HEK293 (cell line): ENCODE results near the gene WSCD2.

Experiments
- CTCF ChIA-PET: fragments of 350-600 bp; formaldehyde crosslinking; extraction: SDS; loops from one replicate; lab custom pipeline; 2021; ENCODE audit warnings: antibody characterized with exemption; lab: Yijun Ruan, JAX
- POLR2A ChIA-PET: fragments of 300-600 bp; formaldehyde crosslinking; extraction: SDS; loops from one replicate; lab custom pipeline; 2020; ENCODE audit warnings: antibody characterized with exemption, inconsistent platforms; lab: Yijun Ruan, JAX
- H3K27ac ChIP-seq: fragments of 200-500 bp; sonication (Bioruptor generic); 2 replicates; pipeline ENCODE4 v1.5.1; 2014; ENCODE audit warnings: low read depth, low read length, control low read depth, inconsistent platforms; ENCODE audit errors: extremely low read depth
- H3K36me3 ChIP-seq, 2 experiments: fragments of 200-500 bp in 1 of 2; sonication (Bioruptor generic) in 1 of 2; 1 replicate in 1 of 2; 2 replicates in 1 of 2; pipeline ENCODE4 v1.5.1; 2014 to 2017; ENCODE audit warnings: inconsistent platforms in 2 of 2, low read length in 2 of 2; ENCODE audit not compliant: control insufficient read depth in 2 of 2, insufficient read depth in 1 of 2
- H3K4me1 ChIP-seq: fragments of 200-500 bp; sonication (Bioruptor generic); 2 replicates; pipeline ENCODE4 v1.5.1; 2014; ENCODE audit warnings: mild to moderate bottlenecking, low read length, inconsistent platforms; ENCODE audit not compliant: control insufficient read depth, insufficient read depth
- H3K4me3 ChIP-seq: 2 replicates; pipeline ENCODE4 v1.5.1; 2011; ENCODE audit warnings: low read depth, mild to moderate bottlenecking, control low read depth, low read length, moderate library complexity
- H3K9me3 ChIP-seq: fragments of 200-500 bp; sonication (Bioruptor generic); 2 replicates; pipeline ENCODE4 v1.5.1; 2014; ENCODE audit warnings: low read depth, low read length, inconsistent platforms; ENCODE audit not compliant: control insufficient read depth, insufficient read depth
- FEZF1 ChIP-seq: fragments of 450-650 bp; formaldehyde crosslinking; IDR thresholded peaks from 2 replicates; pipeline ENCODE4 v1.5.1; 2016; ENCODE audit warnings: missing biosample characterization, missing genetic modification characterization
- GLIS2 ChIP-seq: fragments of 450-650 bp; formaldehyde crosslinking; IDR thresholded peaks from 2 replicates; pipeline ENCODE4 v1.5.1; 2016; ENCODE audit warnings: missing biosample characterization, missing genetic modification characterization
- TCF7L2 ChIP-seq: IDR thresholded peaks from 2 replicates; pipeline ENCODE4 v1.6.1; 2011; ENCODE audit warnings: low read depth, mild to moderate bottlenecking, inconsistent platforms, low read length, moderate library complexity, borderline replicate concordance
- ZFP3 ChIP-seq: fragments of 450-650 bp; formaldehyde crosslinking; IDR thresholded peaks from 2 replicates; pipeline ENCODE4 v1.5.1; 2016; ENCODE audit warnings: low read depth, missing biosample characterization, missing genetic modification characterization
- ZFP37 ChIP-seq: fragments of 450-650 bp; formaldehyde crosslinking; IDR thresholded peaks from 2 replicates; pipeline ENCODE4 v1.5.1; 2016; ENCODE audit warnings: missing biosample characterization, missing genetic modification characterization
- ZFP41 ChIP-seq: fragments of 450-650 bp; formaldehyde crosslinking; IDR thresholded peaks from 2 replicates; pipeline ENCODE4 v1.5.1; 2016; ENCODE audit warnings: missing biosample characterization, missing genetic modification characterization, borderline replicate concordance
- ZNF16 ChIP-seq: fragments of 450-650 bp; formaldehyde crosslinking; IDR thresholded peaks from 2 replicates; pipeline ENCODE4 v1.5.1; 2016; ENCODE audit warnings: low read depth, missing biosample characterization, missing genetic modification characterization
- ZNF174 ChIP-seq: fragments of 450-650 bp; formaldehyde crosslinking; IDR thresholded peaks from 2 replicates; pipeline ENCODE4 v1.5.0; 2017; ENCODE audit warnings: missing biosample characterization, mild to moderate bottlenecking, missing genetic modification characterization
- ZNF175 ChIP-seq: fragments of 450-650 bp; formaldehyde crosslinking; IDR thresholded peaks from 2 replicates; pipeline ENCODE4 v1.5.1; 2016; ENCODE audit warnings: missing biosample characterization, missing genetic modification characterization
- ZNF18 ChIP-seq: fragments of 450-650 bp; formaldehyde crosslinking; IDR thresholded peaks from 2 replicates; pipeline ENCODE4 v1.5.1; 2016; ENCODE audit warnings: missing biosample characterization, missing genetic modification characterization
- ZNF214 ChIP-seq: fragments of 450-650 bp; formaldehyde crosslinking; IDR thresholded peaks from 2 replicates; pipeline ENCODE4 v1.5.1; 2017; ENCODE audit warnings: missing biosample characterization, mild to moderate bottlenecking, missing genetic modification characterization, borderline replicate concordance
- ZNF221 ChIP-seq: fragments of 450-650 bp; formaldehyde crosslinking; IDR thresholded peaks from 2 replicates; pipeline ENCODE4 v1.5.1; 2017; ENCODE audit warnings: missing biosample characterization, missing genetic modification characterization, borderline replicate concordance
- ZNF274 ChIP-seq, 2 experiments: fragments of 200-500 bp in 1 of 2; fragments of 450-650 bp in 1 of 2; sonication (Bioruptor generic) in 1 of 2; formaldehyde crosslinking in 1 of 2; IDR thresholded peaks; 2 replicates each; pipeline versions ENCODE4 v1.5.1 to v1.6.1; 2014 to 2016; ENCODE audit warnings: borderline replicate concordance in 1 of 2, inconsistent platforms in 1 of 2, low read length in 1 of 2, missing biosample characterization in 1 of 2, missing genetic modification characterization in 1 of 2
- ZNF292 ChIP-seq: fragments of 450-650 bp; formaldehyde crosslinking; IDR thresholded peaks from 2 replicates; pipeline ENCODE4 v1.5.1; 2016; ENCODE audit warnings: low read depth, missing biosample characterization, missing genetic modification characterization, borderline replicate concordance
- ZNF394 ChIP-seq: fragments of 450-650 bp; formaldehyde crosslinking; IDR thresholded peaks from 2 replicates; pipeline ENCODE4 v1.5.1; 2016; ENCODE audit warnings: missing biosample characterization, missing genetic modification characterization, mild to moderate bottlenecking, moderate library complexity, borderline replicate concordance
- ZNF449 ChIP-seq: fragments of 450-650 bp; formaldehyde crosslinking; IDR thresholded peaks from 2 replicates; pipeline ENCODE4 v1.5.1; 2017; ENCODE audit warnings: missing biosample characterization, mild to moderate bottlenecking, missing genetic modification characterization, moderate library complexity
- ZNF473 ChIP-seq: fragments of 450-650 bp; formaldehyde crosslinking; IDR thresholded peaks from 2 replicates; pipeline ENCODE4 v1.5.1; 2017; ENCODE audit warnings: missing biosample characterization, missing genetic modification characterization
- ZNF585B ChIP-seq: fragments of 450-650 bp; formaldehyde crosslinking; IDR thresholded peaks from 2 replicates; pipeline ENCODE4 v1.5.1; 2016; ENCODE audit warnings: missing biosample characterization, missing genetic modification characterization
- ZNF670 ChIP-seq: fragments of 450-650 bp; formaldehyde crosslinking; IDR thresholded peaks from 2 replicates; pipeline ENCODE4 v1.5.1; 2016; ENCODE audit warnings: missing biosample characterization, missing genetic modification characterization, low read depth
- ZNF785 ChIP-seq: fragments of 450-650 bp; formaldehyde crosslinking; IDR thresholded peaks from 2 replicates; pipeline ENCODE4 v1.5.1; 2016; ENCODE audit warnings: missing biosample characterization, missing genetic modification characterization
- ZSCAN16 ChIP-seq: fragments of 450-650 bp; formaldehyde crosslinking; IDR thresholded peaks from 2 replicates; pipeline ENCODE4 v1.5.1; 2016; ENCODE audit warnings: missing biosample characterization, missing genetic modification characterization
- TF ChIP-seq, protein P1 (sequence below): fragments of 450-650 bp; formaldehyde crosslinking; IDR thresholded peaks from 2 replicates; pipeline ENCODE4 v1.5.1; 2016; ENCODE audit warnings: missing biosample characterization, missing genetic modification characterization, borderline replicate concordance

Gene WSCD2

DNA sequence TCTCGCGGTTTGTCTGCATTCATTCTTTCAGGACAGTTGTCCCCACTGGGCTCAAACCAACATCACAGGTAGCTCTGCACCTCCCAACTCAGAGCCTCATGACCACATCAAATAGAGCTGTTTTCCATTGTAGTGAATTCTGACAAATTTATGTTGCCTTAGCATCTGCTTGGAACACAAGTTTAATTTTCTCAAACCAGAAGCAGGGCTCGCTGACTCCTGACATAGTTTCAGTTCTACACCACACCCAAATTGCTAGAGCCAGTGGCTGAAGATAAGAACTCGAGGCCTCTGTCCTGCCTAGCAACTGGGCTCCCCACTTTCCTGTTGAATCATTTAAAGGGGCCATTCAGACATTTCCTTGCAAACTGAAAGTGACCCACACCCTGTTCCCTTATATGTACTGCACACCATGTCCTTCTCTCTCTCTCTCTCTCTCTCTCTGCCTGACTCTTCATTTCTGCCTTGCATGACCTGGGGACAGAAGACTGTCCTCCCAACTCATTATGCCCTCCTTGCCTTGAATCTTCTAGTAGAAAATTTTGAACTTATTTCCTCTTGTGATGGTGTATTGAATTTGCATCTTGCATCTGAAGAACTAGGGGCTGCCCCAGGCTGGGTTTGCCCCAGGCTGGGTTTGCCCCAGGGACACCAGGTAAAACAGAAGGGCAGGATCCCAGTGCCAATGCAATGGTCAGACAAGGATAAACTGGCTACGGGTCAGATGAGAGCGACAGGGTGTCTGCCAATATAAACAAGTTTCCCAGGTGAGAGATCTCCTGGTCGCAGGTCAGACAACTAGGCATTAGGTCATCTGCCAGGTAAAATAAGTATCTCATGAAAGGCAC lies 9.7 kb upstream of the WSCD2 start (continued):
- TF ChIP-seq, protein P1, sequence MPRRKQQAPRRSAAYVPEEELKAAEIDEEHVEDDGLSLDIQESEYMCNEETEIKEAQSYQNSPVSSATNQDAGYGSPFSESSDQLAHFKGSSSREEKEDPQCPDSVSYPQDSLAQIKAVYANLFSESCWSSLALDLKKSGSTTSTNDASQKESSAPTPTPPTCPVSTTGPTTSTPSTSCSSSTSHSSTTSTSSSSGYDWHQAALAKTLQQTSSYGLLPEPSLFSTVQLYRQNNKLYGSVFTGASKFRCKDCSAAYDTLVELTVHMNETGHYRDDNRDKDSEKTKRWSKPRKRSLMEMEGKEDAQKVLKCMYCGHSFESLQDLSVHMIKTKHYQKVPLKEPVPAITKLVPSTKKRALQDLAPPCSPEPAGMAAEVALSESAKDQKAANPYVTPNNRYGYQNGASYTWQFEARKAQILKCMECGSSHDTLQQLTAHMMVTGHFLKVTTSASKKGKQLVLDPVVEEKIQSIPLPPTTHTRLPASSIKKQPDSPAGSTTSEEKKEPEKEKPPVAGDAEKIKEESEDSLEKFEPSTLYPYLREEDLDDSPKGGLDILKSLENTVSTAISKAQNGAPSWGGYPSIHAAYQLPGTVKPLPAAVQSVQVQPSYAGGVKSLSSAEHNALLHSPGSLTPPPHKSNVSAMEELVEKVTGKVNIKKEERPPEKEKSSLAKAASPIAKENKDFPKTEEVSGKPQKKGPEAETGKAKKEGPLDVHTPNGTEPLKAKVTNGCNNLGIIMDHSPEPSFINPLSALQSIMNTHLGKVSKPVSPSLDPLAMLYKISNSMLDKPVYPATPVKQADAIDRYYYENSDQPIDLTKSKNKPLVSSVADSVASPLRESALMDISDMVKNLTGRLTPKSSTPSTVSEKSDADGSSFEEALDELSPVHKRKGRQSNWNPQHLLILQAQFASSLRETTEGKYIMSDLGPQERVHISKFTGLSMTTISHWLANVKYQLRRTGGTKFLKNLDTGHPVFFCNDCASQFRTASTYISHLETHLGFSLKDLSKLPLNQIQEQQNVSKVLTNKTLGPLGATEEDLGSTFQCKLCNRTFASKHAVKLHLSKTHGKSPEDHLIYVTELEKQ (tag by site-specific recombination) = no peak
- TF ChIP-seq ZNF214 (tag by site-specific recombination) = no peak
- TF ChIP-seq ZNF274 (IDR thresholded peaks at IDR 0.05; ENCODE audit: low read length) = no peak
- TF ChIP-seq ZNF274 (tag by site-specific recombination; IDR thresholded peaks at IDR 0.05; ENCODE audit: borderline replicate concordance) = no peak
- TF ChIP-seq ZNF585B (tag by site-specific recombination) = no peak
- TF ChIP-seq ZNF394 = no peak
- TF ChIP-seq TCF7L2 = no peak

- CTCF ChIA-PET = no interaction called here
- POLR2A ChIA-PET = no interaction called here
- H3K4me1 ChIP-seq = no peaks in the 10 kb centered on the region
- H3K36me3 ChIP-seq = no peaks in the 10 kb centered on the region
- no peaks in the 10 kb centered on the region for H3K9me3 ChIP-seq
- H3K27ac ChIP-seq = no peak overlapping the region
- H3K4me3 ChIP-seq = no peak overlapping the region
- no peak for TF ChIP-seq ZNF16 (tag by site-specific recombination)
- no peak for TF ChIP-seq ZNF292 (tag by site-specific recombination)
- no peak for TF ChIP-seq ZNF175 (tag by site-specific recombination)
- TF ChIP-seq ZNF473 (tag by site-specific recombination) = no peak
- TF ChIP-seq ZSCAN16 = no peak
- no peak for TF ChIP-seq ZFP3 (tag by site-specific recombination)
- no peak for TF ChIP-seq ZFP37
- no peak for TF ChIP-seq ZFP41 (tag by site-specific recombination)
- no peak for TF ChIP-seq GLIS2
- TF ChIP-seq FEZF1 (tag by site-specific recombination) = no peak
- no peak for TF ChIP-seq ZNF449
- TF ChIP-seq ZNF174 (tag by site-specific recombination) = no peak
- TF ChIP-seq ZNF221 (tag by site-specific recombination) = no peak
- no peak for TF ChIP-seq ZNF394
- no peak for TF ChIP-seq ZNF785 (tag by site-specific recombination)
- no peak for TF ChIP-seq ZNF670 (tag by site-specific recombination)
- TF ChIP-seq ZNF18 (tag by site-specific recombination) = no peak
Measured at GRCh38 chr12:108119974-108120862, 8.9 kb upstream of the WSCD2 start.
